ENCODE results near the gene DDHD1. TPM values are rescaled to one million over a fixed set of nuclear protein-coding genes. Genes with fewer than 3 reads are reported as not detected.
A peak's percentile ranks its signal among the peaks of the same experiment; 100 is the strongest.
"Not testable (repeated sequence)": the region's sequence is repeated elsewhere in the genome, so short reads cannot be mapped to it uniquely, and the experiment has no call there.

DDHD1 gene
- total RNA-seq, 5 donors from 2014 or later (not counting 1 experiment from before 2014, with no cell fraction given): 36.6 to 69.6 (median 45.4) TPM

DNA sequence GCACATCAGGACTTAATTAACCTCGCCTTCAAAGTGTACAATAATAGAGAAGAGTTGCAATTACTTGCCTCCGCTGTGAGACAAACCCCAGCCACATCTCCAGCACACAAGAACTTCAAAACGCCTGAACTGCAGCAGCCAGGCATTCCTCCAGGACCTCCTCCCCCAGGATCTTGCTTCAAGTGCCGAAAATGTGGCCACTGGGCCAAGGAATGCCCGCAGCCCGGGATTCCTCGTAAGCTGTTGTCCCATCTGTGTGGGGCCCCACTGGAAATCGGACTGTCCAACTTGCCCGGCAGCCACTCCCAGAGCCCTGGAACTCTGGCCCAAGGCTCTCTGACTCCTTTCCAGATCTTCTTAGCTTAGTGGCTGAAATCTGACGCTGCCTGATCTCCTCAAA is 22.6 kb downstream of the DDHD1 start:
- Mint-ChIP-seq H3K4me1 (peaks cover 3 to 20% (median 12%) of the 10 kb centered on the region in 3 donors), H3K36me3 (peaks cover 13% of the 10 kb centered on the region)
- H3K4me3 ChIP-seq (ENCODE audit: control insufficient read depth in 1 of 2, extremely low read depth in 1 of 2, low read length in 1 of 2); H3K4me3 Mint-ChIP-seq; H3K27ac Mint-ChIP-seq; H3K9me3 ChIP-seq; H3K36me3 ChIP-seq (ENCODE audit: control insufficient read depth in 2 of 2, extremely low read depth in 1 of 2, insufficient read depth in 1 of 2, low read length in 1 of 2); CTCF ChIA-PET; POLR2A ChIA-PET; H3K9me3 Mint-ChIP-seq; ATAC-seq (replicated peaks in 1 of 4); H3K27me3 ChIP-seq (replicated peaks in 1 of 2; ENCODE audit: control insufficient read depth in 2 of 2, extremely low read depth in 1 of 2, insufficient read depth in 2 of 2, low read length in 1 of 2); H3K27ac ChIP-seq (ENCODE audit: low read length); H3K27me3 Mint-ChIP-seq; DNase-seq: not testable (repeated sequence)
- WGBS (ENCODE audit: insufficient coverage): 99% methylated on average over 8 of the region's 10 CpGs
- peaks cover 8 to 11% of the 10 kb centered on the region in 2 experiments for H3K4me1 ChIP-seq (ENCODE audit: control insufficient read depth in 1 of 2, extremely low read depth in 1 of 2, insufficient read depth in 2 of 2, low read length in 2 of 2)

DNA sequence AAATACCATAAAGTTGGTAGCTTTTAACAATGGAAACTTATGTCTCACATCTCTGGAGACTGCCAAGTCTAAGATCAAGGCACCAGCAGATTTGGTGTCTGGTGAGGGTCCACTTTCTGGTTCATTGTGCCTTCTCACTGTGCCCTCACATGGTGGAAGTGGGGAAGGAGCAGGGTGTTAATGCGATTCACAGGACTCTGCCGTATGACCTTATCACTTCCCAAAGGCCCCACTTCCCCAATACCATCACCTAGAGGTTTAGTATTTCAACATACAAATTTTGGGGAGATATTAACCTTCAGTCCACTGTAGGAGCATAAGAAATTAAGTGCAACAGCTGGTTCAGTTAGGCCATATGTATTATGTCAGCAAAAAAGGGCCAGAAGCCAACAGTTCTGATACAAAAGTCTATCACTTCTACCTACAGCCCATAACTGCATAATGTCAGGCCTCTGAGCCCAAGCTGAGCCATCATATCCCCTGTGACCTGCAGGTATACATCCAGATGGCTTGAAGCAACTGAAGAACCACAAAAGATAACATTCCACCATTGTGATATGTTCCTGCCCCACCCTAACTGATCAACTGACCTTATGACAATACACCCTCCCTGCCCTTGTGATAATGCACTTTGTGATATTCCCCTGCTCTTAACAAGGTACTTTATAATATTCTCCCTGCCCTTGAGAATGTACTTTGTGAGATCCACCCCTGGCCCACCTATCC is 24.7 kb downstream of the DDHD1 start:
- H3K4me3 Mint-ChIP-seq: peak overlapping the region in 1 of 3 donors; percentile 60
- peak in 1 of 4 experiments; percentile 24 for ATAC-seq (replicated peaks in 1 of 4)
- no peak for DNase-seq
- POLR2A ChIA-PET: interaction anchor here in 1 of 2 donors (0.5 kb wide), 1 partner anchor 26 kb away, joined by 3 read pairs; no protein-coding TSS in a partner anchor
- no peaks in the 10 kb centered on the region for H3K27me3 ChIP-seq (replicated peaks in 1 of 2; ENCODE audit: control insufficient read depth in 2 of 2, extremely low read depth in 1 of 2, insufficient read depth in 2 of 2, low read length in 1 of 2)
- H3K36me3 Mint-ChIP-seq: peaks cover 4% of the 10 kb centered on the region
- WGBS (ENCODE audit: insufficient coverage): no CpG with 5 or more reads among the region's 2 CpGs
- peaks cover 8% of the 10 kb centered on the region in 2 experiments for H3K4me1 ChIP-seq (ENCODE audit: control insufficient read depth in 1 of 2, extremely low read depth in 1 of 2, insufficient read depth in 2 of 2, low read length in 2 of 2)
- H3K27me3 Mint-ChIP-seq: no peaks in the 10 kb centered on the region
- no peak overlapping the region for H3K27ac ChIP-seq (ENCODE audit: low read length)
- H3K9me3 ChIP-seq: no peaks in the 10 kb centered on the region
- peak overlapping the region in 1 of 2 donors; percentile 87 for H3K27ac Mint-ChIP-seq
- CTCF ChIA-PET: interaction anchor here in 1 of 2 donors (1.9 kb wide), 1 partner anchor 19 kb away, joined by 7 read pairs; no protein-coding TSS in a partner anchor
- no peak overlapping the region for H3K4me3 ChIP-seq (ENCODE audit: control insufficient read depth in 1 of 2, extremely low read depth in 1 of 2, low read length in 1 of 2)
- no peaks in the 10 kb centered on the region for H3K9me3 Mint-ChIP-seq
- peaks cover 10 to 29% (median 13%) of the 10 kb centered on the region in 3 donors for H3K4me1 Mint-ChIP-seq
- no peaks in the 10 kb centered on the region for H3K36me3 ChIP-seq (ENCODE audit: control insufficient read depth in 2 of 2, extremely low read depth in 1 of 2, insufficient read depth in 1 of 2, low read length in 1 of 2)

DNA sequence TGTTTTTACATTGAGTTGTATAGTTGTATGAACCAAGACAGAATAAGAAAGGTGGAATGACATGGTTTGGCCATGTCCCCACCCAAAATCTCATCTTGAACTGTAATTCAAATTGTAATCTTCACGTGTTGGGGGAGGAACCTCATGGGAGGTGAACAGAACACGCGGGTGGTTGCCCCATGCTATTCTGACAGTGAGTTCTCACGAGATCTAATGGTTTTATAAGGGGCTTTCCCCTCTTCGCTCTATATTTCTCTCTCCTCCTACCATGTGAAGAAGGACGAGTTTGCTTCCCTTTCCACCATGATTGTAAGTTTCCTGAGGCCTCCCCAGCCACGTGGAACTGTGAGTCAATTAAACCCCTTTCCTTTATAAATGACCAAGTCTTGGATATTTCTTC is 25.3 kb downstream of the DDHD1 start:
- Mint-ChIP-seq H3K4me3 (peak overlapping the region; percentile 60 to 74 (median 73)), H3K9me3 (no peaks in the 10 kb centered on the region), H3K27ac (peak overlapping the region; percentile 20 to 87), H3K4me1 (peaks cover 11 to 32% (median 13%) of the 10 kb centered on the region in 3 donors), H3K27me3 (no peaks in the 10 kb centered on the region), H3K36me3 (peaks cover 4% of the 10 kb centered on the region)
- Histone ChIP-seq H3K27ac (ENCODE audit: low read length) (no peak overlapping the region), H3K4me1 (ENCODE audit: control insufficient read depth in 1 of 2, extremely low read depth in 1 of 2, insufficient read depth in 2 of 2, low read length in 2 of 2) (peaks cover 8% of the 10 kb centered on the region in 2 experiments), H3K4me3 (ENCODE audit: control insufficient read depth in 1 of 2, extremely low read depth in 1 of 2, low read length in 1 of 2) (no peak overlapping the region), H3K27me3 (replicated peaks in 1 of 2; ENCODE audit: control insufficient read depth in 2 of 2, extremely low read depth in 1 of 2, insufficient read depth in 2 of 2, low read length in 1 of 2) (no peaks in the 10 kb centered on the region), H3K9me3 (no peaks in the 10 kb centered on the region), H3K36me3 (ENCODE audit: control insufficient read depth in 2 of 2, extremely low read depth in 1 of 2, insufficient read depth in 1 of 2, low read length in 1 of 2) (no peaks in the 10 kb centered on the region)
- ChIA-PET POLR2A (no interaction called here), CTCF (interaction anchor here (1.1 to 1.9 kb wide), 3 partner anchors 19 to 25 kb away, joined by 3 to 7 read pairs (median 6); no protein-coding TSS in a partner anchor)
- ATAC-seq (replicated peaks in 1 of 4) (no peak), DNase-seq (no peak)
- WGBS (ENCODE audit: insufficient coverage): no CpG with 5 or more reads among the region's 7 CpGs

DNA sequence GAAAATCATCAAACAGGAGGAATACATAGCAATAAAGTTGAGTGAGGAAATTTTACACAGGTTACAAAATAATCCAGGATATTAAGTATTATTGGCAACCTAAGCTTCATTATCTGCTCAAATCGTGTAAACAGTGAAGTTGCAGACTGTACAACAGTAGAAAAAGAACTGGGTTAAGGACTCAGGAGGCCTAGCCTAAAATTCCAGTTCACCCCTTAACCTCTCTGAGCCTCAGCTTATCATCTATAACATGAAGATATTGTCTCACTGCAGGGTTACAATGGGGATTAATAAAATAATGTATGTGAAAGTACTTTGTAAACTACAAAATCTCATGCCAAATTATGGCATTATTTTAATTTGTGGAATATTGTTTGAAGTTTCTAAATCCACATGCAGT is 26.0 kb downstream of the DDHD1 start:
- DNase-seq: no peak
- WGBS (ENCODE audit: insufficient coverage): no CpG with 5 or more reads among the region's 1 CpG

DNA sequence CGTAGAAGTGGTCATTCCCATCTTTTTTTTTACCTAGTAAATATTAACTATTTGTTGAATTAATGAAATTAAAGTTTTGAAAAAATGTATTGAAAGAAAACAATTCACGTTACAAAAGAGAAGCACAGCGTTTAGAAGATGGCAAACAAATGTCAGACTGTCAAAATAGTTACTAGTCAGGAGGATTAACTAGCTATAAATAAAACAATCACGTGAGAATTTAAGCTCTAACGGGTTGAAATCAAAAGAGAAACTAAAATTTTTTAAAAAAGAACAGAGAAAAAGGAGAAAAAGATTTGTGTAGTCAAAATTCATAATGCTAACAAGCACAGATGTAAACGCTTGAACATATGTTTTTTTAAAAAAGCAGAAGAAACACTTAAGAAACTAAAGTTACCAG is 26.4 kb downstream of the DDHD1 start:
- ATAC-seq (replicated peaks in 1 of 4): peak in 1 of 4 experiments; percentile 34
- peak overlapping the region; percentile 3 for H3K27ac ChIP-seq (ENCODE audit: low read length)
- peaks cover 11 to 32% (median 13%) of the 10 kb centered on the region in 3 donors for H3K4me1 Mint-ChIP-seq
- H3K9me3 Mint-ChIP-seq: no peaks in the 10 kb centered on the region
- H3K36me3 Mint-ChIP-seq: peaks cover 8% of the 10 kb centered on the region
- no peak overlapping the region for H3K4me3 ChIP-seq (ENCODE audit: control insufficient read depth in 1 of 2, extremely low read depth in 1 of 2, low read length in 1 of 2)
- H3K27me3 ChIP-seq (replicated peaks in 1 of 2; ENCODE audit: control insufficient read depth in 2 of 2, extremely low read depth in 1 of 2, insufficient read depth in 2 of 2, low read length in 1 of 2): no peaks in the 10 kb centered on the region
- peak overlapping the region; percentile 60 to 74 (median 73) for H3K4me3 Mint-ChIP-seq
- no peak for DNase-seq
- peak overlapping the region; percentile 61 to 87 for H3K27ac Mint-ChIP-seq
- no CpG with 5 or more reads among the region's 6 CpGs for WGBS (ENCODE audit: insufficient coverage)
- no peaks in the 10 kb centered on the region for H3K27me3 Mint-ChIP-seq
- no peaks in the 10 kb centered on the region for H3K36me3 ChIP-seq (ENCODE audit: control insufficient read depth in 2 of 2, extremely low read depth in 1 of 2, insufficient read depth in 1 of 2, low read length in 1 of 2)
- ChIA-PET POLR2A (interaction anchor here (0.6 to 0.7 kb wide), 4 partner anchors 11 to 399 kb away, joined by 3 read pairs; no protein-coding TSS in a partner anchor), CTCF (interaction anchor here (0.7 to 1.9 kb wide), 5 partner anchors 10 to 26 kb away, joined by 3 to 7 read pairs (median 4); no protein-coding TSS in a partner anchor)
- no peaks in the 10 kb centered on the region for H3K9me3 ChIP-seq
- peaks cover 8% of the 10 kb centered on the region in 2 experiments for H3K4me1 ChIP-seq (ENCODE audit: control insufficient read depth in 1 of 2, extremely low read depth in 1 of 2, insufficient read depth in 2 of 2, low read length in 2 of 2)

More for the DNA sequence above, 26.0 kb downstream of the DDHD1 start:
- Histone ChIP-seq H3K4me1 (ENCODE audit: control insufficient read depth in 1 of 2, extremely low read depth in 1 of 2, insufficient read depth in 2 of 2, low read length in 2 of 2) (peaks cover 8% of the 10 kb centered on the region in 2 experiments), H3K27ac (ENCODE audit: low read length) (peak overlapping the region; percentile 3), H3K27me3 (replicated peaks in 1 of 2; ENCODE audit: control insufficient read depth in 2 of 2, extremely low read depth in 1 of 2, insufficient read depth in 2 of 2, low read length in 1 of 2) (no peaks in the 10 kb centered on the region), H3K9me3 (no peaks in the 10 kb centered on the region), H3K36me3 (ENCODE audit: control insufficient read depth in 2 of 2, extremely low read depth in 1 of 2, insufficient read depth in 1 of 2, low read length in 1 of 2) (no peaks in the 10 kb centered on the region), H3K4me3 (ENCODE audit: control insufficient read depth in 1 of 2, extremely low read depth in 1 of 2, low read length in 1 of 2) (no peak overlapping the region)
- peak in 1 of 4 experiments; percentile 31 for ATAC-seq (replicated peaks in 1 of 4)
- ChIA-PET CTCF (interaction anchor here (0.7 to 1.9 kb wide), 5 partner anchors 10 to 25 kb away, joined by 3 to 7 read pairs (median 4); no protein-coding TSS in a partner anchor), POLR2A (interaction anchor here in 1 of 2 donors (0.7 kb wide), 1 partner anchor 16 kb away, joined by 3 read pairs; no protein-coding TSS in a partner anchor)
- Mint-ChIP-seq H3K4me1 (peaks cover 11 to 32% (median 13%) of the 10 kb centered on the region in 3 donors), H3K27ac (peak overlapping the region; percentile 61 to 87), H3K27me3 (no peaks in the 10 kb centered on the region), H3K9me3 (no peaks in the 10 kb centered on the region), H3K4me3 (peak overlapping the region; percentile 60 to 74 (median 73)), H3K36me3 (peaks cover 4% of the 10 kb centered on the region)

DNA sequence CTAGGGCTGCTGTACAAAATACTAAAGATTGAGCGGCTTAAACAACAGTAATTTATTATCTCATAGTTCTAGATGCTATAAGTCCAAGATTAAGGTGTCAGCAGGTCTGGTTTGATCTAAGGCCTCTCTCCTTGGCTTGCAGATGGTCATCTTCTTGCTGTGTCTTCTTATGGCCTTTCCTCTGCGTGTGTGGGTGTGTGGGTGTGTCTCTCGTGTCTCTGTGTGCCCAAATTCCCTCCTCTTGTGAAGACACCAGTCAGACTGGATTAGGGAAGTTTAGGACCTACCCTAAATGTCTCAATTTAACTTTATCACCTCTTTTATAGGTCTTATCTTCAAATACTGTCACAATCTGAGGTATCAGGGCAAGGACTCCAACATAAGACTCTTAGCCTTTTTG is 28.3 kb downstream of the DDHD1 start:
- H3K4me3 ChIP-seq (ENCODE audit: control insufficient read depth in 1 of 2, extremely low read depth in 1 of 2, low read length in 1 of 2): no peak overlapping the region
- ChIA-PET CTCF (interaction anchor here in 1 of 2 donors (1.5 kb wide), 1 partner anchor 15 kb away, joined by 5 read pairs; no protein-coding TSS in a partner anchor), POLR2A (interaction anchor here in 1 of 2 donors (0.7 to 1.1 kb wide), 2 partner anchors 25 to 33 kb away, joined by 3 read pairs; no protein-coding TSS in a partner anchor)
- peaks cover 4 to 8% of the 10 kb centered on the region in 2 experiments for H3K4me1 ChIP-seq (ENCODE audit: control insufficient read depth in 1 of 2, extremely low read depth in 1 of 2, insufficient read depth in 2 of 2, low read length in 2 of 2)
- H3K36me3 Mint-ChIP-seq: peaks cover 18% of the 10 kb centered on the region
- peaks cover 0 to 4% (median 0%) of the 10 kb centered on the region in 3 donors for H3K9me3 Mint-ChIP-seq
- no peaks in the 10 kb centered on the region for H3K9me3 ChIP-seq
- WGBS (ENCODE audit: insufficient coverage): no CpG with 5 or more reads among the region's 3 CpGs
- no peaks in the 10 kb centered on the region for H3K36me3 ChIP-seq (ENCODE audit: control insufficient read depth in 2 of 2, extremely low read depth in 1 of 2, insufficient read depth in 1 of 2, low read length in 1 of 2)
- no peak overlapping the region for H3K4me3 Mint-ChIP-seq
- DNase-seq (no peak), ATAC-seq (replicated peaks in 1 of 4) (no peak)
- H3K27ac Mint-ChIP-seq: peak overlapping the region in 1 of 2 donors; percentile 7
- H3K4me1 Mint-ChIP-seq: peaks cover 24 to 42% (median 24%) of the 10 kb centered on the region in 3 donors
- H3K27ac ChIP-seq (ENCODE audit: low read length): no peak overlapping the region
- no peaks in the 10 kb centered on the region for H3K27me3 Mint-ChIP-seq
- no peaks in the 10 kb centered on the region for H3K27me3 ChIP-seq (replicated peaks in 1 of 2; ENCODE audit: control insufficient read depth in 2 of 2, extremely low read depth in 1 of 2, insufficient read depth in 2 of 2, low read length in 1 of 2)

Data from T-cell (primary cell).